NOMO-1 treated with DMSO at 0.1 percent for 48 hours (cell line): Measurements from ENCODE around the gene MEOX1.

Source experiments
- DNase-seq: peaks from one replicate; lab custom pipeline; 2025; ENCODE audit not compliant: unreplicated experiment; lab: John Stamatoyannopoulos, UW

MEOX1 gene

DNA sequence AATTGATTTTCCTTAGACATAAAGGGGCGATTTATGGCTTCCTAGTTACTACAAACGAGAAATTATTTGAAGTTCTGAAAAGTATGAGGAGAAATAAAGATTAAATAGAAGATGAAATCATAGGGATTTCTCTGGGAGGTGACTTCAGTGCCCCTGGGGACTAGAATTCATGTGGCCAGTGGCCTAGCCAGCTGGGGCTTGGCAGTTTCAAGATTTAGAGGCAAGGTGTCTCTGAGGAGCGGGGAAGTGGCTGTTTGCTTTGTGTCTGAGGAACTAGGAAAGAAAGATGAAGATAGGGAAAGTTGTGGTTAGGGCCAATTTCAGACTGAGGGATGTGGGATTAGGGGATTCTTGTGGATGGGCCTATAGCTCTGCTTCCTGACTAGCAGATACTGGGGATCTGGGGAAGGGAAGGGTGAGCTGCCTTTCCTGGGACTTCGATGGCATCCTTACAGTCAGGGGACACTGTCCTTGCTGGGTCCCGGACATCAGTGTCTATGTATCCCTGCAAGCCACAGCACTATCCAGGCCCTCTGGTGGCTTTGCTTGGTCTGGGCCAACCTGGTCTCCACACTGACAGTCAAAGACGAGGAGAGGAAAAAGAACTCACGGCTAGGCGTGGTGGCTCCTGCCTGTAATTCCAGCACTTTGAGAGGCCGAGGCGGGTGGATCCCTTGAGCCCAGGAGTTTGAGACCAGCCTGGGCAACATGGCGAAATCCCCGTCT, 22.4 kb upstream of the MEOX1 start:
- DNase-seq, result no peak

DNA sequence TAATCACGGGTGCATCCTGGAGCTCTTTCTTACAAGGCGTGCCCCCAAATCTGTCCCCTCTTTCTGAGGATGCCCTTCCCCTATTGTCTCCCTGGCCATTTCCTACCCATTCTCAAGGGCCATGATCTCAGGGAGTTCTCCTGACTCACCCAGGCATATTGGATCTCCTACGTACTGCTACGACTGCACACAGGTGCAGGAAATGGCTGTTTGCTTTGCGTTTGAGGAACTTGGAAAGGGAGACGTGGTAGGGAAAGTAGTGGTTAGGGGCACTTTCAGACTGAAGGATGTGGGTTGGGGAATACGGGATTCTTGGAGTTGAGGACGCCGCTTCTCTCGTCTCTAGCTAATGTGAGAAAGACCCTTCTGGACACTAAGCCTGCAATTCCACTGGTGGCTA, 18.7 kb upstream of the MEOX1 start:
- DNase-seq, result no peak

DNA sequence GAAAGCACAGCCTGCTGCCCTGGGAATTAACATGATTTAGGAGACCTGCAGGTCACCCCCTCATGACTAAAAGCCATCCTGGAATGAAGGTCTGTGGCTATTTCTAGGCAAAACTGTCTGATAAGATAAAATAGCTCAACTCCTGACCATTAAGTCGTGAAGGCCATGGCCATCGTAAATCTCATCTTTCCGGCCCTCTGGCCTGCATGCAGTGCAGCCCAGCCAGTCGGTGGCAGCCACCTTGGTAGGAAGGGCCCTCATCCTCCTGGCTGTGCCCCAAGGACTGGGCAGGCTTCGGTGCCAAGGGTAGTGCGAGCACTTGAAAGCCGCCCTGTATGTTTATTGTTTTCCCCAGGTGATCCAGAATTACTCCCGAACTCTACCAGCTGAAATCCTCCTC, 18.2 kb upstream of the MEOX1 start:
- no peak for DNase-seq

DNA sequence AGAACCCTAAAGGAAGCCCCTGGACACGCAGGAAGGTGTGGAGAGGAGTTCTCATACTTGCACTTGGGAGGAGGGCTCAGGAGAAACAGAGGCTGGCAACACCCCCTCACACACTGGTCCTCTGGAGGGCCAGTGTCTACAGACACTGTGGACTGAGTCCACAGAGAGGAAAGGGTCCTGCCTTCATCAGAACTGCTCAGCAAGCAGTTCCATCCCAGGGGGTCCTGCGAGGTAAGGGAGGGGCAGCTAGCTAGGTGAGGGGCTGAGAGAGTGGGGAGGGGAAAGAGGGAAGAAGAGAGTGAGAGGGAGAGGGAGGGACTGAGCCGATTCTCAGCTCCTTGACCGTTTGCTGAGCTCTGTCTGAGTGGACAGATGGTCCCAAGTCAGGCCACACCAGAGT, 17.7 kb upstream of the MEOX1 start:
- no peak for DNase-seq

DNA sequence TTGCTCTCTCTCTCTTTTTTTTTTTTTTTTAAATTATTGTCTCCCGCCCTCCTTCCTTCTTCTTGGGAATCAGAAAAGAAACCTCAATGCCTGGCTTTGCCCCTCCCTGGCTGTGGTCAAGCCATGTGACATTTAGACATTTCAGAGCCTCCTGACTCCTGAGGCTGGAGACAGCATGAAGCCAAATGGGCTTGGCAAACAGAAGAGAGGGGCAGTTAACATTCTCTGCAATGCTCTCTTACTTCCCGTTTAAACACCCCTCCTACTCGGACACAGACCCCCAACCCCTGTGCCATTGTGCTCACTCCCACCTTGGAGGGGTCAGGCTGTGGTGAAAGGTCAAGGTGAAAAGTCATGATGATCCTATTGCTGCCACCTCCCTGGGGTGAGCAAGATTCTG, 14.7 kb upstream of the MEOX1 start:
- DNase-seq, result no peak

DNA sequence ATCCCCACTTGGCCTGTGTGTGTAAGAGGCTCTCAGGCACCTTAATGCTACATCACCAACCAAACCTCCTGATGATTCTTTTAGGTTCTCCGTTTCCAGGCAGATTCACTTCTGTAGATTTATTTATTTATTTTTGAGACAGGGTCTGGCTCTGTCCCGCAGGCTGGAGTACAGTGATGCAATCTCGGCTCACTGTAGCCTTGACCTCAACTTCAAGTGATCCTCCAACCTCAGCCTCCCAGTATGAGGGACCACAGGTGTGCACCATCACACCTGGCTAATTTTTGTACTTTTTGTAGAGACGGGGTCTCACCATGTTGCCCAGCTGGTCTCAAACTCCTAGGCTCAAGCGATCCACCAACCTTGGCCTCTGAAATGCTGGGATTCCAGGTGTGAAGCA, 12.7 kb upstream of the MEOX1 start:
- DNase-seq, result no peak

DNA sequence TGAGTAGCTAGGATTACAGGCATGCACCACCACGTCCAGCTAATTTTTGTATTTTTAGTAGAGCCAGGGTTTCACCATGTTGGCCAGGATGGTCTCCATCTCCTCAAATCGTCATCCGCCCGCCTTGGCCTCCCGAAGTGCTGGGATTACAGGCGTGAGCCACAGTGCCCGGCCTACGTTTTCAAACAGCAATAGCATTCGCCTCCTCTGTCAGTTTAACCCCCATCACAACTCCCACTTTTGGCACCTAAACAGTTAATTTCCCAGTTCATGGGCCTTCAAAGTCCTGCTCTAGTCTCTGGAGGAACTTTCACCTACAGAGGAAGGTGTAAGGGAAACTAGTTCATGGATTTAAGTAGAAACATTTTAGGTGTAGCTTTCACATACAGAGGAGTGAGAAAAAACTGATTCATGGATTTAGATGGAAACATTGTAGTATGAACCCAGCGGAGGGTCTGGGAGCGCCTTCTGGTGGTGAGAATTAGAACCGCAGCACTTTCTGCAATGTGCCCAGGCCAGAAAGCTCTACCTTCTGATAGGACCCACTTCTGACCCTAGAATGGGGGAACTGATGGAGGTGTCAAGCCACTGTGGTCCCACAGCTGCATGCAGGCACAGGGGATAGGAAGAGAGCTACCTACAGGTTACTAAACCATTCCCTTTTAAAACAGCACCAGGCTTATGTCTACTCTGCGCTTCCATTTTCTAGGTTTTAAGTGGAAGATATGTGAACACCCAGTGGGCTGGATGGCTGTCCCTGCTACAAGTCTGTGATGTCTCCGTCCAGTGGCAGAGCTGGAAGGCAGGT, 12.0 kb upstream of the MEOX1 start:
- DNase-seq, result peak; percentile 46

DNA sequence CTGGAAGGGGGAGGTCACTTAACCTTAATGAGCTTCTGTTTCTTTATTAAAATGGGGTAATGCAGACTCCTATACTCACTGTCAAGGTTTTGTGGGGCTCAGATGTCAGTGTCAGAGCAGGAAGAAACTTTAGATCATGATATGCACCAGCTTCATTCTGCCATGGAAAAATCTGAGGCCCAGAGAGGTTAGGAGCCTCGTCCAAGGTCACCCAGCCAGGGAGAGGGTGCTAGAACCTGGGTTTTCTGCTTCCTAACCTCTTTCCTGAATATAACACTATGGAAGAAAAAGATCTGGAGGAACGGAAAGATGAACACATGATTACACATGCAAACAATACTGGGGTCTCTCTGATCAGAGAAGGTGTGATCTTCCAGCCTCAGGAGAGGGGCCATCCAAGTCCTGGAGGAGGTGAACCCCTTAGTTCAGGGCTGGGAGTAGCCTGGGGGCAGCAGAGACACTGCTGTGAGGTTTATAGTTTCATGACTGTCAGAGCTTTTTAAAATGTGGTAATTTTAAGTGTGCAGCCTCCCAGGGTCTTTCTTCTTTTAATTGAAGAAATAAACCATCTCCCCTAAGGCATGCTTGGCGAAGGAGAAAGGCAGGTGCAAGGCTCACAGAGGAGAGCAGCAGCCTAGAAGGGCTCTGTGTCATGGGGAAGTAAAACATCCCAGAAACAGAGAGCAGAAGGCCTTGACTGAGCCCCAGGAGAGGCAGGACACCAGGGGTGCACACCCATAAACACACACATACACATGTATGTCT, 10.2 kb upstream of the MEOX1 start:
- DNase-seq, result no peak

DNA sequence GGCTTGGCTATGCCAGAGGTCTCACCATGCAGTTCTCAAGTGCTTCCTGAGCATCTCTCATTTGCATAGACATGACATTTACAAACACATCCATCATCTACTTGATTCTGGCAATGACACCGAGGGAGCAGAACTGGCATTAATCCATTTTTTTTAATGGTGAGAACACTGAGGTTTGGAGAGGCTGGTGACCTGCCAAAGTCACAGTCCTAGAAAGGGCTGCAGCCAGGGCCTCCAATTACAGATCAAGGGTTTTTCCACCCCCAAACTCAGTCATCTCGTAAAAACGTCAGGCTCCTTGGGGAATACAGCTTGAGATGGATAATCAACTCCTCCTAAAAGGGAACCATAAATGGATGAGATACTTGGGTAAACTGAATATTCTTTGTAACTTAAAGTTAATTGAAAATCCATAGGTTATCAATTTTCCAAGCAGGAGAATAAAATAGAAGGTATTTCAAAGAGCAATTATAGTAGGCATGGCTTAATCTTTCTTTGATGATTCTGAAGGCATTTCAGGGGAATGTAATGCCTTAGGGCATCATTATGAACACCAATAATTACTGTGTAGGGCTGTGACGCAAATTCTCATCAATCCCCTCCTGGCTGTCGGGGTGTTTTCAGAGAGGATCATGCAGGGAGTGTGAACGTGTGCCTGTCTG, 9.4 kb upstream of the MEOX1 start:
- no peak for DNase-seq

DNA sequence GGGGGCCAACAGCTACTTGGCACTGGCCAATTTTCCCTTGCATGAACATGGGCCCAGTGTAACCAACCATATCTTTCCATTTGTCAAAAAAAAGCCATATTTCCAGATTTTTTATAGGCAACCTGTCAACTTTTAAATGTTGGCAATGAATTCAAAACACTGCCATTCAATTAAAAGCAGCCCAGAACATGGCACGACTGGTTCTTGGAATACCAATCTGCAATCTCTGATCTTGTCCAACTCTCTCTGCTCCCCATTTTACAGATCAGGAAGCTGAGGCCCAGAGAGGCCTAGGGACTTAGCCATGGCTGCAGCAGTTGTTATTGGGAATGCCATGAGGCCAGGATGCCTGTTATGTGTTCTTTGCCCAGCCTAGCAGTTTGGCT, 8.9 kb upstream of the MEOX1 start:
- no peak for DNase-seq

DNA sequence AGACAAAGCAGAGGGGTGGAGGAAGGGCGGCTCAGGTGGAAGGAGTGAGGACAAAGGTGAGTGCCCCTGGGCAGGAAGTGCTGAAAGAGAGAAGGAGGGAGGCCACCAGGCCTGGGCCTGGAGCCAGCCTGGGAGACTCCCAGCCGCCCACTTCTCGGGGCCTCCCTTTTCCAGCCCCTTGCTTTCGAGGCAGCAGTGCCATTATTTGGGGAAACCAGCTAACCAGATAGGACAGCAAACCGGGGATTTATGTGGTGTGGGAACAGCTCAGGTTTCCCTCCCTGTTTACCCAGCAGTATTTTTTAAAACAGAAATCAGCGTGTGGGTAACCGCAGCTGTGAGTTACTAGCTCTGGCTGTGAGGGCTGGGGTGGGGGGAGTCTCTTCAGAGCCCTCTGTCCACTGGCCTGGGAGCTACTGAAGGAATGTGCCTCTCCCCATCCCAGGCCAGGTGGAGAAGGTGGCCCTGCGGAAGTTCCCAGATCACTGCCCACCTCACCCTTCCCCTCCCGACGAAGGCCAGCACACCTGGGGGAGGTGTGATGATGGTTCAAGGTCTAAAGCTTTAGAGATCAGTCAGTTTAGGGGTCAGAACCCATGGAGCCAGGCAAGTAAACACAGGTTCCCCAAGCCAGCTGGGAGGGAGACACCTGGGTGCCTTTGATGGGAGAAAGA, 8.4 kb upstream of the MEOX1 start:
- no peak for DNase-seq

DNA sequence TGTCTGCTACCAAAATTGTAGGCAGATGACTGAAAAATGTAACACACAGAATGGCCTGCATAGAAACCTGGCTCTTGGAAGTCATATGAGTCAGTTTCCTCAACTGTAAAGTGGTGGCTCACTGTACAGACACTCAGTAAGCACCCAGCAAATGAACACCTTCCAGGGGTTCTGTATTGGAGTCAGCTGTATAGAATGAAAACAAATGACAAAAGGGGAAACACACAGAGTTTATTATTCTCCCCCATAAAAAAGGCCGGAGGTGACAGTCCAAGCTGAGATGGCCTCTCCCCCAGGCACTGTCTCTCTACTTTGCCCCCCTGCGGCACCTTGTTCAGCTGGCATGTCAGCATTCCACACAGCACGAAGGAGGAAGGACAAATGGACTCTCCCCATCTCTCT, 6.2 kb upstream of the MEOX1 start:
- DNase-seq, result no peak

DNA sequence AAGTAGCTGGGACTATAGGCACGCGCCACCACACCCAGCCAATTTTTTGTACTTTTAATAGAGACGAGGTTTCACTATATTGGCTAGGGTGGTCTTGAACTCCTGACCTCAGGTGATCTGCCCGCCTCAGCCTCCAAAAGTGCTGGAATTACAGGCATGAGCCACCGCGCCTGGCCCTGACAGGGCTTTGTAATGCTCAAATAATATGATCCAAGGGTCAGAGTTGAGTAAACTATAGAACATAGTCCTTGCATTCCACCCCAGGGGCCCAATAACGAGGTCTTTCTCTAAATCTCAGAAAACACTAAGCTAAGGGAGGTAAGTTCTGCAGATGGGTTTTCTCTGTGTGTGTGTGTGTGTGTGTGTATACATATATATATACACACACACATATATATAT, 5.8 kb upstream of the MEOX1 start:
- DNase-seq, result no peak

DNA sequence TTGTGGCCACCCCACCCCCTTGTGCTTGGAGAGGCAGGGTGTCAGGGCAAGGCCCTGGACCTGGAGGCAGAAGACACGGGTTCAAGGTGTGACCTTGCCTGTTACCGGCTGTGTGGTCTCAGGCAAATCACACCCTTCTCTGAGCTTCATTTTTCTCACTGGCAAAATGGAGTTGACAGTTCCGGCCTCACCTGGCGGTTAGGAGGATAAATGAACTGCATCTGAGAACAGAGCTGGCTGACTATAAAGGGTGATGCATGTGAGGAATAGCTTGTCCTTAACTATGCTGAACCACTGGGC, 4.2 kb upstream of the MEOX1 start:
- no peak for DNase-seq

DNA sequence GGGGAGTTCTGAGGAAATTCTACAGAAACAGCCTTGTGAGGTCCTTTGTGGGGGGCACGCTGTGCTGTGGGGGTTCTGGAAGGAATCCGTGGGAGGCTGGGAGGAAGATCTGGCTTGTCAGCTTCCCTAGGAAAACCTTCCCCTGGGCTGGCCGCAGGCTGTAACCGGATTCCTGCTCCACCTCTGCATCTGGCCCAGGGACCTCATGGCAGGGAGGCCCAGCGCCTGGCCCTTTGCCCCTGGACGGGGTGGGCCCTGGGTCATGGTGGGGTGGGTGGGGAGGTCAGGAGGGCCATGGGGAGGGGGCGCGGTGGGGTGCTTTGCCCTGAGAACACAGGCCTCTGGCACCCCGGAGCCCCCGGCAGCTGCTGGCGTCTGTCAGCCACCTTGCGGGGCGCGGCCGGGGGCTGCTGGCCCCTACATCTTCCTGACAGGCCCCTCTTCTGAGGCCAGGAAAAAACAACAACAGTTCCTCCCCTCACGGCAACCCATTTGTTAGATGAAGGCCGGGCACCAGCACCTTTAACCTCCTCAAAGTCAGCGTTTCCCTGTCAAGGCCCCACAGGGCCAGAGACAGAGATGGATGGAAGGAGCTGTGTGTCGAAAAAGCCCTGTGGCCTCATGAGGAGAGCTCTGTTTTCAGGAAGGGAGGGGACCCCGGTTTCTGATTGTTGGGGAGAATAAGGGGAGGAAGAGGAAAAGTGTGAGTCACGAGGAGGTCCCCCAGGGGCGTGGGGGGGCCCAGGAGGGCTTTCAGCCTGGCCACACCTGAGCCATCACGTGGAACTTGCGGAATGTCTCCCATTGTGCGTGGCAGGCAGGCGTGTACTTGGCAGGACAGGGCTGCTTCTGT, 3.6 kb upstream of the MEOX1 start:
- DNase-seq, result no peak

DNA sequence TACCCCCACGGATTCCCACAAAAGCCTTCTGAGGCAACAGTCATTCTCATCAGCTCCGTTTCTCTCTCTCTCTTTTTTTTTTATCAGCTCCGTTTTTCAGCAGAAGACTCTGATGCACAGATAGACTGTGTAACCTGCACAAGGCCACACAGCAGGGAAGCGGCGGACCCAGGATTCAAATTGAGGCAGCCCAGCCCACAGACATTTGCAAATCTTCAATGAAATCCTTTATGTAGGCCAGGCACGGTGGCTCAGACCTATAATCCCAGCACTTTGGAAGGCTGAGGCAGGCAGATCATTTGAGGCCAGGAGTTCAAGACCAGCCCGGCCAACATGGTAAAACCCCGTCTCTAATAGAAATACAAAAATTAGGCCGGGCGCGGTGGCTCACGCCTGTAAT, 2.4 kb upstream of the MEOX1 start:
- no peak for DNase-seq

DNA sequence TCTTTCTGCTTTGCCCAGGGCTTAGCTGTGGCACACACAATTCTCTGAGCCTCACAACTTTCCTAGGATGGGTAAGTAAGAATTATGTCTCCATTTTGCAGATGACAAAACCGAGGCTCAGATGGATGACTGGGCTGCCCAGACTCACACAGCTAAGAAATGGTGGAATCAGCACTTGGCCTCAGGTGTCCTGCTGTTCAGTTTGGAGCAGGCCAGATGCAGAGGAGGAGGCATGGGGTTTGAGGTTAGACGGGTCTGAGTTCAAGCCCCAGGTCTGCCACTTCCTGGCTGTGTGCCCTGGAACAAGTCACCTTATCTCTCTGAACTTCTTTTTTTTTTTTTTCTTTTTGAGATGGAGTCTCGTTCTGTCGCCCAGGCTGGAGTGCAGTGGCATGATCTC, 1.7 kb upstream of the MEOX1 start:
- DNase-seq, result no peak

DNA sequence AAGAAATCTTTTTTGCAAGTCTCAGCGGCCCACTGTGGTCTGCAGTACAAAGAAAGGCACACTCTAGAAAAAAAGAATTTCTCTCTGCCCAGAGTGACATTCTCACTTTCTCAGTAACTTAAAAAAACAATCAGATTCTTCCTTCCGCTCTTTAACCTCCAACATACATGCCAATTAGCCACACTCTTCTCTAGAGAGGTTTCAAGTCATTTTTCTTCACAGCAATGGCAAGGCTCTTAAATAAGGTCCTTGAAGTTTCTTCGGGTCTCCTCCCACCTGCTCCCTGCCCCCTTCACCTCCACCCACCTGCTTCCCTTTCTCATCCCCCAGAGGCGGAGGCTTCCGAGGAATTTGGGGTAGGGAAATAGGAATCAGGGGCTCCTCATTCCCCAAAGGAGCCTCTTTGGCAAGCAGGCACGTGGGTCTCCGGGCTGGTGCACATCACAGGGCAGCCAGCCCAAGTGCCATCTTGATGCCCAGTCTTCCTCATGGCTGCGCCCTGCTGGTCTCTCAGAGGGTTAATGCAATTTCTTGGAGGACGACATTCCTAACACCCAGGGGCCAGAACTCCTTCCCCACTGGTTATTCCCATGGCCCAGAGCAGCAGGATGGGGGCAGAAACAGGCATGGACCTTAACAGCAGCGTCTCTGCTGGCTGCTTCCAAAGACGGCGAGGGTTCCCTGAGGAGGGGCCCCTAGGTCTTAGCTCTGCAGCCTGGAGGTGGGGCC, 855 bp upstream of the MEOX1 start:
- DNase-seq, result no peak

DNA sequence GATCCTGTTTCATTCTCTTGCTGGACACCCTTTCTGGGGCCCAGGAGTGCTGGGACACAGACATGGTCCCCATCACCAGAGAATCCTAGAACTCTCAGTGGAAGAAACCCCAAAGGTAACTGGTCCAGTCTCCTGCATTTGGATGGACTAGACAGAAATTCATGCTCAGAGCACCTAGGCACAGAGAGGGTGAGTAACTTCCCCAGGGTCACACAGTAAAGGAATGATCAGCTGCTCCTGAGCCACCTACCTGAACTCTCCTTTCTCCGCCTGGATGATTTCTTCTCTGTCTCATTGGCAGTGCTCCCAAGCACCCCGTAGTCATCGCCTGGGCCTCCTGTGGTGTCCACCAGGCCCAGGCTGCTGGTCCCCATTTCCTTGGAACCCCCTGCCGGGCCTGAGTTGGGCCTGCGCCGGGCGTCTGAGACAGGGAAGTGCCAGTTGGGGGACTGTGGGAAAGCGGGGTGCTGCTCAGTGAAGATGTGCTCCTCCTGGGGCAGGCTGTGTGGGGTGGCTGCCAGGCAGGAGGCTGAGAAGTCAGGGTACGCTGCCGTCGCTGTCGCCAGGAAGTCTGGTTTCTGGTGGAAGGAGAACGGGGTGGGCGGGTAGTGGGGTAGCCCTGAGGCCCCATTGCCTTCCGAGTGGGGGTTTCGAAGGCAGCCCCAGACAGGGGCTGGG, 767 bp downstream of the MEOX1 start:
- no peak for DNase-seq
